Mesenchymal stem cell (in vitro differentiated cells and primary cell): ENCODE data around the gene PRDX5.

Experiments used
- DNase-seq: peaks from one replicate; pipeline ENCODE4 v3.0.0-alpha.2; 2013
- H2AFZ ChIP-seq: one replicate; pipeline ENCODE4 v1.6.1; 2013; ENCODE audit warnings: low read depth, mild to moderate bottlenecking, control low read depth, inconsistent platforms, low read length, moderate library complexity
- H2AK5ac ChIP-seq: 2 replicates; pipeline ENCODE4 v1.6.1; 2013; ENCODE audit warnings: low read length, moderate library complexity, mild to moderate bottlenecking, inconsistent platforms; ENCODE audit not compliant: severe bottlenecking
- H2BK120ac ChIP-seq: one replicate; pipeline ENCODE4 v1.6.1; 2013; ENCODE audit warnings: low read depth, mild to moderate bottlenecking, inconsistent platforms, low read length, moderate library complexity
- H2BK12ac ChIP-seq, 2 experiments: one replicate each; pipeline ENCODE4 v1.6.1; 2013; ENCODE audit warnings: inconsistent platforms in 2 of 2, low read length in 2 of 2, mild to moderate bottlenecking in 2 of 2, moderate library complexity in 2 of 2, control low read depth in 1 of 2
- H2BK15ac ChIP-seq: one replicate; pipeline ENCODE4 v1.6.1; 2013; ENCODE audit warnings: mild to moderate bottlenecking, low read depth, inconsistent platforms; ENCODE audit not compliant: poor library complexity, severe bottlenecking
- H2BK5ac ChIP-seq: 2 replicates; pipeline ENCODE4 v1.6.1; 2013; ENCODE audit warnings: low read depth, mild to moderate bottlenecking, low read length, control low read depth, inconsistent platforms; ENCODE audit not compliant: poor library complexity, severe bottlenecking
- H3K14ac ChIP-seq, 2 experiments: one replicate each; pipeline ENCODE4 v1.6.1; 2013; ENCODE audit warnings: inconsistent platforms in 2 of 2, low read length in 2 of 2, control low read depth in 1 of 2, mild to moderate bottlenecking in 1 of 2, moderate library complexity in 1 of 2
- H3K18ac ChIP-seq, 2 experiments: one replicate each; pipeline ENCODE4 v1.6.1; 2013; ENCODE audit warnings: inconsistent platforms in 2 of 2, low read length in 2 of 2, control low read depth in 1 of 2, low read depth in 1 of 2, mild to moderate bottlenecking in 1 of 2
- H3K23ac ChIP-seq, 2 experiments: one replicate each; pipeline ENCODE4 v1.6.1; 2013; ENCODE audit warnings: inconsistent platforms in 2 of 2, low read length in 2 of 2, mild to moderate bottlenecking in 2 of 2, moderate library complexity in 2 of 2, control low read depth in 1 of 2
- H3K27ac ChIP-seq: 2 replicates; pipeline ENCODE4 v1.5.1; 2013; ENCODE audit warnings: mild to moderate bottlenecking, moderate library complexity, low read length, control low read depth, inconsistent platforms; ENCODE audit not compliant: poor library complexity, severe bottlenecking
- H3K27me3 ChIP-seq, 2 experiments: 2 replicates each; pipeline versions ENCODE4 v1.6.1 to v1.7.0; 2013; ENCODE audit warnings: low read length in 2 of 2, mild to moderate bottlenecking in 2 of 2, moderate library complexity in 2 of 2, control low read depth in 1 of 2, inconsistent platforms in 1 of 2; ENCODE audit not compliant: control insufficient read depth in 1 of 2, insufficient read depth in 1 of 2
- H3K36me3 ChIP-seq, 2 experiments: 2 replicates each; pipeline versions ENCODE4 v1.6.1 to v1.7.0; 2013; ENCODE audit warnings: low read length in 2 of 2, control low read depth in 1 of 2, inconsistent platforms in 1 of 2, low read depth in 1 of 2, mild to moderate bottlenecking in 1 of 2; ENCODE audit not compliant: insufficient read depth in 2 of 2, control insufficient read depth in 1 of 2
- H3K4ac ChIP-seq, 2 experiments: one replicate each; pipeline ENCODE4 v1.6.1; 2013; ENCODE audit warnings: inconsistent platforms in 2 of 2, low read length in 2 of 2, mild to moderate bottlenecking in 2 of 2, moderate library complexity in 2 of 2, control low read depth in 1 of 2, low read depth in 1 of 2
- H3K4me1 ChIP-seq: 2 replicates; pipeline ENCODE4 v1.6.1; 2013; ENCODE audit warnings: low read depth, low read length, control low read depth; ENCODE audit not compliant: control insufficient read depth, insufficient read depth
- H3K4me2 ChIP-seq: 2 replicates; pipeline ENCODE4 v1.6.1; 2013; ENCODE audit warnings: low read length, mild to moderate bottlenecking, inconsistent platforms; ENCODE audit not compliant: poor library complexity, severe bottlenecking
- H3K4me3 ChIP-seq, 2 experiments: 2 replicates each; pipeline versions ENCODE4 v1.5.1 to v1.7.0; 2013; ENCODE audit warnings: low read length in 2 of 2, mild to moderate bottlenecking in 2 of 2, control low read depth in 1 of 2, low read depth in 1 of 2; ENCODE audit not compliant: insufficient read depth in 1 of 2
- H3K79me1 ChIP-seq: replicated peaks from 2 replicates; pipeline ENCODE4 v1.6.1; 2013; ENCODE audit warnings: mild to moderate bottlenecking, control low read depth, low read length, inconsistent platforms; ENCODE audit not compliant: poor library complexity, severe bottlenecking
- H3K9ac ChIP-seq: 2 replicates; pipeline ENCODE4 v1.7.0; 2013; ENCODE audit warnings: mild to moderate bottlenecking, low read length, moderate library complexity
- H3K9me3 ChIP-seq: 2 replicates; pipeline ENCODE4 v1.7.0; 2013; ENCODE audit warnings: mild to moderate bottlenecking, low read length; ENCODE audit not compliant: control insufficient read depth
- H4K8ac ChIP-seq: one replicate; pipeline ENCODE4 v1.6.1; 2013; ENCODE audit warnings: inconsistent platforms, mild to moderate bottlenecking, low read length, moderate library complexity
- H4K91ac ChIP-seq: one replicate; pipeline ENCODE4 v1.6.1; 2013; ENCODE audit warnings: mild to moderate bottlenecking, low read length, inconsistent platforms
- WGBS: methylation state at CpG from one replicate; pipeline ENCODE4 v1.1.7; 2013; ENCODE audit warnings: mixed read lengths; 5-methylcytosine and 5-hydroxymethylcytosine counted together

PRDX5 gene

GRCh38 chr11:64281957-64282770 is 35.8 kb upstream of the PRDX5 start:
- WGBS = 96% methylated on average over 21 of the region's 22 CpGs

DNA sequence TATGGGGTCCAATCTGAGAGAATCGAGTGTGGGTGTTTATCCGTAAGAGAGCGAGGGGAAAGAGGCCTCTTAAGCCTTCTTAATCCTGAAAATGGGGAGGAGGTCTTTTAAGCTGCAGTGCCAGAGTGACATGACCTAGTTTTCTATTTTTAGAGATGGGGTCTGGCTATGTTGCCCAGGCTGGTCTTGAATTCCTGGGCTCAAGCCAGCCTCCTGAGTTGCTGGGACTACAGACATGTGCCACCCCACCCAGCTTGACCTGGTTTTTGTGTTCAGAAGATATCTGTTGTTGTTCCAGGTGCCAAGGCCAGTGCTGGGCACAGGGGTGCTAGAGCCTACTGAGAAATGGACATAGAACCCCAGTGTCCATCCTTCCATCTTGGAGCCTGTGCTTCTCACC is 34.8 kb upstream of the PRDX5 start:
- Histone ChIP-seq H3K4me1 (peaks cover 24% of the 10 kb centered on the region), H2BK5ac (no peak overlapping the region), H3K79me1 (peaks cover 50% of the 10 kb centered on the region), H3K18ac (no peak overlapping the region), H4K8ac (peak overlapping the region; percentile 47), H3K4ac (peak overlapping the region in 1 of 2 experiments; percentile 5), H3K23ac (peak overlapping the region in 1 of 2 experiments; percentile 10), H3K36me3 (peaks cover 29 to 41% of the 10 kb centered on the region in 2 experiments), H3K4me2 (no peak overlapping the region), H3K27ac (no peak overlapping the region), H2AK5ac (peak overlapping the region; percentile 17), H2BK12ac (no peak overlapping the region), H3K4me3 (peak overlapping the region in 1 of 2 experiments; percentile 97), H2BK15ac (no peak overlapping the region), H3K9ac (peak overlapping the region; percentile 97), H2AFZ (no peak overlapping the region), H3K9me3 (no peaks in the 10 kb centered on the region), H3K27me3 (no peaks in the 10 kb centered on the region), H4K91ac (no peak overlapping the region), H2BK120ac (no peak overlapping the region), H3K14ac (no peak overlapping the region)
- WGBS = 93% methylated on average over 3 of the region's 3 CpGs
- no peak for DNase-seq

More at GRCh38 chr11:64281957-64282770, 35.8 kb upstream of the PRDX5 start:
- no peak overlapping the region for H2AK5ac ChIP-seq
- H3K9ac ChIP-seq = no peak overlapping the region
- no peak for DNase-seq
- H3K27ac ChIP-seq = no peak overlapping the region
- H3K4me1 ChIP-seq = peaks cover 22% of the 10 kb centered on the region
- H3K14ac ChIP-seq = no peak overlapping the region
- no peak overlapping the region for H2BK12ac ChIP-seq
- H3K36me3 ChIP-seq = peaks cover 32 to 37% of the 10 kb centered on the region in 2 experiments
- H3K18ac ChIP-seq = no peak overlapping the region
- H2BK15ac ChIP-seq = no peak overlapping the region
- peaks cover 42% of the 10 kb centered on the region for H3K79me1 ChIP-seq
- H4K91ac ChIP-seq = peak overlapping the region; percentile 8
- no peak overlapping the region for H2AFZ ChIP-seq
- no peak overlapping the region for H2BK120ac ChIP-seq
- no peak overlapping the region for H3K4me2 ChIP-seq
- H4K8ac ChIP-seq = peak overlapping the region; percentile 9
- no peak overlapping the region for H3K23ac ChIP-seq
- no peak overlapping the region for H2BK5ac ChIP-seq
- H3K9me3 ChIP-seq = no peaks in the 10 kb centered on the region
- no peaks in the 10 kb centered on the region for H3K27me3 ChIP-seq
- H3K4ac ChIP-seq = no peak overlapping the region
- no peak overlapping the region for H3K4me3 ChIP-seq

GRCh38 chr11:64284048-64284961 is 33.6 kb upstream of the PRDX5 start, which contains the start of gene BAD:
BAD (minus strand) TSS chr11:64284665; CDS start chr11:64284368, 297 bp downstream.
- peaks cover 19 to 40% of the 10 kb centered on the region in 2 experiments for H3K36me3 ChIP-seq
- H3K79me1 ChIP-seq = peaks cover 46% of the 10 kb centered on the region
- peak within 1 kb of the TSS; percentile 56 to 85 for H2BK12ac ChIP-seq
- peak within 1 kb of the TSS; percentile 73 to 97 for H3K4ac ChIP-seq
- peak; percentile 95 for DNase-seq
- no peak within 1 kb of the TSS for H2BK120ac ChIP-seq
- peak within 1 kb of the TSS; percentile 98 for H3K4me2 ChIP-seq
- H2AK5ac ChIP-seq = peak within 1 kb of the TSS; percentile 17
- H3K27me3 ChIP-seq = no peaks in the 10 kb centered on the region
- peak within 1 kb of the TSS; percentile 92 for H4K8ac ChIP-seq
- H3K23ac ChIP-seq = peak within 1 kb of the TSS in 1 of 2 experiments; percentile 87
- H3K9ac ChIP-seq = peak within 1 kb of the TSS; percentile 97
- peak within 1 kb of the TSS; percentile 86 for H3K27ac ChIP-seq
- no peaks in the 10 kb centered on the region for H3K9me3 ChIP-seq
- peaks cover 26% of the 10 kb centered on the region for H3K4me1 ChIP-seq
- H2AFZ ChIP-seq = peak within 1 kb of the TSS; percentile 80
- WGBS = 7% methylated on average over 34 of the region's 44 CpGs
- H2BK5ac ChIP-seq = peak within 1 kb of the TSS; percentile 53
- peak within 1 kb of the TSS; percentile 85 for H4K91ac ChIP-seq
- H3K18ac ChIP-seq = peak within 1 kb of the TSS; percentile 81 to 100
- peak within 1 kb of the TSS; percentile 61 for H2BK15ac ChIP-seq
- H3K14ac ChIP-seq = peak within 1 kb of the TSS; percentile 5 to 98
- peak within 1 kb of the TSS; percentile 83 to 97 for H3K4me3 ChIP-seq
